H9 (cell line): ENCODE results near the gene SLC28A3. TPM values are rescaled to one million over a fixed set of nuclear protein-coding genes. Genes with fewer than 3 reads are reported as not detected.

Experiments
- DNase-seq: peaks from one replicate; pipeline ENCODE4 v3.0.0-alpha.2; 2017
- H2AFZ ChIP-seq: one replicate; pipeline ENCODE4 v1.6.1; 2013; ENCODE audit warnings: mild to moderate bottlenecking, low read length, control low read depth, moderate library complexity
- H2AK5ac ChIP-seq: 2 replicates; pipeline ENCODE4 v1.6.1; 2013; ENCODE audit warnings: low read length, control low read depth, mixed read lengths; ENCODE audit not compliant: insufficient read length
- H2BK120ac ChIP-seq: one replicate; pipeline ENCODE4 v1.6.1; 2013; ENCODE audit warnings: low read depth, mild to moderate bottlenecking, low read length, control low read depth, inconsistent platforms; ENCODE audit not compliant: poor library complexity, severe bottlenecking
- H2BK12ac ChIP-seq: 2 replicates; pipeline ENCODE4 v1.6.1; 2013; ENCODE audit warnings: low read length, control low read depth, mixed read lengths, low read depth; ENCODE audit not compliant: insufficient read length
- H2BK15ac ChIP-seq: 2 replicates; pipeline ENCODE4 v1.6.1; 2013; ENCODE audit warnings: low read depth, low read length, control low read depth
- H2BK20ac ChIP-seq: one replicate; pipeline ENCODE4 v1.6.1; 2013; ENCODE audit warnings: low read depth, mild to moderate bottlenecking, low read length, control low read depth, inconsistent platforms; ENCODE audit not compliant: poor library complexity, severe bottlenecking
- H2BK5ac ChIP-seq: 2 replicates; pipeline ENCODE4 v1.6.1; 2013; ENCODE audit warnings: low read length, control low read depth, mixed read lengths; ENCODE audit not compliant: insufficient read length
- H3K14ac ChIP-seq: 2 replicates; pipeline ENCODE4 v1.6.1; 2013; ENCODE audit warnings: low read length, control low read depth; ENCODE audit not compliant: insufficient read depth
- H3K18ac ChIP-seq: 2 replicates; pipeline ENCODE4 v1.6.1; 2013; ENCODE audit warnings: low read depth, mild to moderate bottlenecking, mixed read lengths, low read length, control low read depth; ENCODE audit not compliant: insufficient read length
- H3K23ac ChIP-seq: 2 replicates; pipeline ENCODE4 v1.6.1; 2013; ENCODE audit warnings: low read length, control low read depth, mixed read lengths, low read depth; ENCODE audit not compliant: insufficient read length
- H3K23me2 ChIP-seq: 2 replicates; pipeline ENCODE4 v1.6.1; 2013; ENCODE audit warnings: low read depth, mild to moderate bottlenecking, mixed read lengths, low read length, control low read depth; ENCODE audit not compliant: insufficient read length, poor library complexity, severe bottlenecking
- H3K27ac ChIP-seq: 2 replicates; pipeline ENCODE4 v1.5.1; 2013; ENCODE audit warnings: low read length, control low read depth, mixed read lengths, low read depth; ENCODE audit not compliant: insufficient read length
- H3K27me3 ChIP-seq: 2 replicates; pipeline ENCODE4 v1.6.1; 2013; ENCODE audit warnings: low read length, control low read depth, inconsistent platforms; ENCODE audit not compliant: insufficient read depth
- H3K4ac ChIP-seq: 2 replicates; pipeline ENCODE4 v1.6.1; 2013; ENCODE audit warnings: low read depth, mild to moderate bottlenecking, control low read depth, inconsistent platforms, low read length, moderate library complexity
- H3K4me1 ChIP-seq: 2 replicates; pipeline ENCODE4 v1.6.1; 2013; ENCODE audit warnings: low read length, control low read depth, inconsistent platforms; ENCODE audit not compliant: insufficient read depth
- H3K4me2 ChIP-seq: 2 replicates; pipeline ENCODE4 v1.6.1; 2013; ENCODE audit warnings: low read length, control low read depth, mixed read lengths; ENCODE audit not compliant: insufficient read length, insufficient read depth
- H3K56ac ChIP-seq: 2 replicates; pipeline ENCODE4 v1.6.1; 2013; ENCODE audit warnings: low read depth, mild to moderate bottlenecking, mixed read lengths, low read length, control low read depth; ENCODE audit not compliant: insufficient read length
- H3K79me1 ChIP-seq: 2 replicates; pipeline ENCODE4 v1.6.1; 2013; ENCODE audit warnings: low read depth, mild to moderate bottlenecking, moderate library complexity, low read length, control low read depth, inconsistent platforms; ENCODE audit not compliant: insufficient read depth, poor library complexity, severe bottlenecking
- H3K79me2 ChIP-seq: 2 replicates; pipeline ENCODE4 v1.6.1; 2013; ENCODE audit warnings: low read length, control low read depth, inconsistent platforms; ENCODE audit not compliant: insufficient read depth
- H3K9ac ChIP-seq: 2 replicates; pipeline ENCODE4 v1.6.1; 2013; ENCODE audit warnings: low read length, control low read depth, mixed read lengths; ENCODE audit not compliant: insufficient read length; ENCODE audit errors: extremely low read depth
- H3K9me3 ChIP-seq: one replicate; pipeline ENCODE4 v1.6.1; 2013; ENCODE audit warnings: low read depth, low read length, inconsistent platforms; ENCODE audit not compliant: control insufficient read depth
- H3T11ph ChIP-seq: one replicate; pipeline ENCODE4 v1.6.1; 2013; ENCODE audit warnings: mild to moderate bottlenecking, low read length, control low read depth, inconsistent platforms
- H4K20me1 ChIP-seq: one replicate; pipeline ENCODE4 v1.6.1; 2013; ENCODE audit not compliant: control insufficient read depth, insufficient read length, insufficient read depth
- H4K5ac ChIP-seq: 2 replicates; pipeline ENCODE4 v1.6.1; 2013; ENCODE audit warnings: low read depth, mild to moderate bottlenecking, mixed read lengths, low read length, control low read depth; ENCODE audit not compliant: insufficient read length
- H4K8ac ChIP-seq: replicated peaks from 2 replicates; pipeline ENCODE4 v1.6.1; 2013; ENCODE audit warnings: low read length, control low read depth, mixed read lengths, low read depth; ENCODE audit not compliant: insufficient read length
- H4K91ac ChIP-seq: 2 replicates; pipeline ENCODE4 v1.6.1; 2013; ENCODE audit warnings: low read depth, mild to moderate bottlenecking, moderate library complexity, mixed read lengths, low read length, control low read depth; ENCODE audit not compliant: insufficient read length
- H3K27ac Mint-ChIP-seq, 3 experiments: 2 replicates in 2 of 3; 3 replicates in 1 of 3; pipeline ENCODE4 v1.8.0; 2020 to 2021; ENCODE audit warnings: mixed read lengths in 3 of 3, mild to moderate bottlenecking in 1 of 3, moderate library complexity in 1 of 3
- H3K27me3 Mint-ChIP-seq: 2 replicates; pipeline ENCODE4 v1.8.0; 2021; ENCODE audit warnings: low read depth, mild to moderate bottlenecking, moderate library complexity, mixed read lengths
- H3K36me3 Mint-ChIP-seq, 3 experiments: 2 replicates in 2 of 3; 3 replicates in 1 of 3; pipeline ENCODE4 v1.8.0; 2020 to 2021; ENCODE audit warnings: low read depth in 3 of 3, mixed read lengths in 3 of 3; ENCODE audit not compliant: insufficient read depth in 1 of 3
- H3K4me1 Mint-ChIP-seq, 2 experiments: 2 replicates each; pipeline ENCODE4 v1.8.0; 2020; ENCODE audit warnings: mixed read lengths in 2 of 2
- H3K4me3 Mint-ChIP-seq, 2 experiments: 2 replicates in 1 of 2; 3 replicates in 1 of 2; pipeline ENCODE4 v1.8.0; 2020 to 2021; ENCODE audit warnings: mild to moderate bottlenecking in 2 of 2, mixed read lengths in 2 of 2, moderate library complexity in 1 of 2
- H3K9me3 Mint-ChIP-seq, 2 experiments: 2 replicates in 1 of 2; 3 replicates in 1 of 2; pipeline ENCODE4 v1.8.0; 2020; ENCODE audit warnings: mild to moderate bottlenecking in 2 of 2, mixed read lengths in 2 of 2, moderate library complexity in 1 of 2
- WGBS: extraction: QIAGEN DNeasy Blood & Tissue Kit; methylation state at CpG from one replicate; pipeline ENCODE4 v1.1.7; 2013; ENCODE audit warnings: missing lambda C conversion rate, low lambda C conversion rate, mixed read lengths; ENCODE audit not compliant: insufficient read length; ENCODE audit errors: extremely low coverage; 5-methylcytosine and 5-hydroxymethylcytosine counted together
- total RNA-seq: library from RNA; stranded (reverse); gene quantifications from 2 replicates; pipeline ENCODE4 v1.2.1, GENCODE V29; 2021
- TF ChIP-seq, protein P1 (sequence below): fragments of 200-600 bp; sonication (generic); conservative IDR thresholded peaks from 3 replicates; pipeline ENCODE4 v1.8.0; 2021; ENCODE audit warnings: antibody characterized with exemption, mild to moderate bottlenecking

The SLC28A3 gene
- total RNA-seq, 1 experiment from 2014 or later: not detected

DNA sequence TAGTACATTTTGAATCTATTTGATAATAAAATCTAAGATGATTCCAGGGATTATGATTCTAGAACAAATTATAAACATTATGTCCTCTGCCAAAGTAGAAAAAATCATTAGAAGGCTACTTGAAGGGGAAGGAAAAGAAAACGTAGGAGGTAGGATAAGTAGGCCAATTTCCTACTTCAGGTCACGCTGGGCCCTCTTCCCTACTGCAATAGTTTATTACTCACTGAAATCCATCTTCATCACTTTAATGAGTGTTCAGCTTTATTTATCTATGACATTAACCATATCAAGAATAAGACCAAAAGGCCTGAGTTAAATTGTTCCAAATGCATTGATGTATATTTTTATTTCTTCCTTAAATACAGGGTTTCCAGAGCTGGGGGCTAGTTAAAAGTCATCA, 21.6 kb downstream of the SLC28A3 start:
- Histone ChIP-seq H2BK12ac (no peak overlapping the region), H3T11ph (no peak overlapping the region), H3K23ac (no peak overlapping the region), H3K9ac (no peak overlapping the region), H4K20me1 (no peaks in the 10 kb centered on the region), H3K4ac (no peak overlapping the region), H3K4me2 (no peak overlapping the region), H3K9me3 (no peaks in the 10 kb centered on the region), H4K5ac (no peak overlapping the region), H3K23me2 (no peaks in the 10 kb centered on the region), H3K27ac (no peak overlapping the region), H3K79me2 (no peaks in the 10 kb centered on the region), H2BK5ac (no peak overlapping the region), H3K18ac (no peak overlapping the region), H2AFZ (no peak overlapping the region), H4K8ac (no peak overlapping the region), H3K27me3 (no peaks in the 10 kb centered on the region), H3K4me1 (no peaks in the 10 kb centered on the region), H2BK20ac (no peak overlapping the region), H3K14ac (no peak overlapping the region), H3K79me1 (no peaks in the 10 kb centered on the region), H4K91ac (no peak overlapping the region), H2BK15ac (no peak overlapping the region), H3K56ac (no peak overlapping the region), H2AK5ac (no peak overlapping the region), H2BK120ac (no peak overlapping the region)
- no CpG with 5 or more reads among the region's 2 CpGs for WGBS
- TF ChIP-seq, protein P1, sequence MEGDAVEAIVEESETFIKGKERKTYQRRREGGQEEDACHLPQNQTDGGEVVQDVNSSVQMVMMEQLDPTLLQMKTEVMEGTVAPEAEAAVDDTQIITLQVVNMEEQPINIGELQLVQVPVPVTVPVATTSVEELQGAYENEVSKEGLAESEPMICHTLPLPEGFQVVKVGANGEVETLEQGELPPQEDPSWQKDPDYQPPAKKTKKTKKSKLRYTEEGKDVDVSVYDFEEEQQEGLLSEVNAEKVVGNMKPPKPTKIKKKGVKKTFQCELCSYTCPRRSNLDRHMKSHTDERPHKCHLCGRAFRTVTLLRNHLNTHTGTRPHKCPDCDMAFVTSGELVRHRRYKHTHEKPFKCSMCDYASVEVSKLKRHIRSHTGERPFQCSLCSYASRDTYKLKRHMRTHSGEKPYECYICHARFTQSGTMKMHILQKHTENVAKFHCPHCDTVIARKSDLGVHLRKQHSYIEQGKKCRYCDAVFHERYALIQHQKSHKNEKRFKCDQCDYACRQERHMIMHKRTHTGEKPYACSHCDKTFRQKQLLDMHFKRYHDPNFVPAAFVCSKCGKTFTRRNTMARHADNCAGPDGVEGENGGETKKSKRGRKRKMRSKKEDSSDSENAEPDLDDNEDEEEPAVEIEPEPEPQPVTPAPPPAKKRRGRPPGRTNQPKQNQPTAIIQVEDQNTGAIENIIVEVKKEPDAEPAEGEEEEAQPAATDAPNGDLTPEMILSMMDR: no peak
- Mint-ChIP-seq H3K27ac (no peak overlapping the region), H3K4me3 (no peak overlapping the region), H3K27me3 (peaks cover 5% of the 10 kb centered on the region), H3K9me3 (no peaks in the 10 kb centered on the region), H3K4me1 (no peaks in the 10 kb centered on the region), H3K36me3 (no peaks in the 10 kb centered on the region)
- no peak for DNase-seq
